Suprapubic skin (tissue), 3 donors: ENCODE results near the gene CDON.

Source experiments
- EP300 ChIP-seq: sonication (generic); formaldehyde crosslinking; IDR thresholded peaks from one replicate; pipeline ENCODE4 v1.6.1; 2017; ENCODE audit warnings: antibody characterized with exemption
- POLR2A ChIP-seq, 2 donors: fragments of 450-650 bp; IDR thresholded peaks; one replicate each; pipeline ENCODE4 v1.6.1; 2017; ENCODE audit warnings: antibody characterized with exemption in 2 of 2, mild to moderate bottlenecking in 2 of 2, moderate library complexity in 2 of 2
- TF ChIP-seq, protein P1 (sequence below), 2 donors: fragments of 200-600 bp in 1 of 2; fragments of 450-650 bp in 1 of 2; sonication (generic) in 1 of 2; IDR thresholded peaks; one replicate each; pipeline ENCODE4 v1.5.1; 2016 to 2019; ENCODE audit warnings: antibody characterized with exemption in 2 of 2, mild to moderate bottlenecking in 1 of 2, moderate library complexity in 1 of 2

GRCh38 chr11:126061707-126062678, 673 bp downstream of the CDON start:
- TF ChIP-seq, protein P1, sequence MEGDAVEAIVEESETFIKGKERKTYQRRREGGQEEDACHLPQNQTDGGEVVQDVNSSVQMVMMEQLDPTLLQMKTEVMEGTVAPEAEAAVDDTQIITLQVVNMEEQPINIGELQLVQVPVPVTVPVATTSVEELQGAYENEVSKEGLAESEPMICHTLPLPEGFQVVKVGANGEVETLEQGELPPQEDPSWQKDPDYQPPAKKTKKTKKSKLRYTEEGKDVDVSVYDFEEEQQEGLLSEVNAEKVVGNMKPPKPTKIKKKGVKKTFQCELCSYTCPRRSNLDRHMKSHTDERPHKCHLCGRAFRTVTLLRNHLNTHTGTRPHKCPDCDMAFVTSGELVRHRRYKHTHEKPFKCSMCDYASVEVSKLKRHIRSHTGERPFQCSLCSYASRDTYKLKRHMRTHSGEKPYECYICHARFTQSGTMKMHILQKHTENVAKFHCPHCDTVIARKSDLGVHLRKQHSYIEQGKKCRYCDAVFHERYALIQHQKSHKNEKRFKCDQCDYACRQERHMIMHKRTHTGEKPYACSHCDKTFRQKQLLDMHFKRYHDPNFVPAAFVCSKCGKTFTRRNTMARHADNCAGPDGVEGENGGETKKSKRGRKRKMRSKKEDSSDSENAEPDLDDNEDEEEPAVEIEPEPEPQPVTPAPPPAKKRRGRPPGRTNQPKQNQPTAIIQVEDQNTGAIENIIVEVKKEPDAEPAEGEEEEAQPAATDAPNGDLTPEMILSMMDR (IDR thresholded peaks at IDR 0.05) = peak in 1 of 2 donors; percentile 60
- TF ChIP-seq POLR2A (IDR thresholded peaks at IDR 0.05) (no peak), EP300 (no peak)
